HCT116 (cell line): Measurements from ENCODE around the gene NET1. TPM values are rescaled to one million over a fixed set of nuclear protein-coding genes. Genes with fewer than 3 reads are reported as not detected.

Experiments
- ATAC-seq: fragments of 200-7000 bp; cut with Tn5 transposase; 2 replicates; pipeline ENCODE4 v1.9.1; 2020; ENCODE audit warnings: mild to moderate bottlenecking, moderate library complexity
- BruUV-seq: library from RNA; stranded (reverse); fragments of 400-500 nt; replicated peaks from 2 replicates; lab custom pipeline; 2021; lab: Mats Ljungman, UMichigan
- CTCF ChIA-PET: fragments of 300-600 bp; sonication (Branson Sonifier 250); formaldehyde crosslinking; loops from one replicate; lab custom pipeline; 2021; ENCODE audit warnings: antibody characterized with exemption; lab: Charles Lee
- POLR2A ChIA-PET: fragments of 300-600, 350-600 bp; sonication (Branson Sonifier 250); formaldehyde crosslinking; loops from one replicate; lab custom pipeline; 2021; ENCODE audit warnings: antibody characterized with exemption; lab: Charles Lee
- RAD21 ChIA-PET, 2 experiments: fragments of 300-600 bp; sonication (Branson Sonifier 250); formaldehyde crosslinking; loops; one replicate each; lab custom pipeline; 2023; ENCODE audit warnings: low total read pairs in 2 of 2; ENCODE audit not compliant: uncharacterized antibody in 2 of 2, unreplicated experiment in 2 of 2, low non-redundant PET in 1 of 2; lab: Charles Lee
- DNase-seq: peaks from one replicate; pipeline ENCODE4 v3.0.0-alpha.2; 2010; ENCODE audit warnings: low read depth, low spot score
- H2AFZ ChIP-seq: fragments of 200-600 bp; shearing (Covaris generic), sonication (generic); 2 replicates; pipeline ENCODE4 v1.6.1; 2017; ENCODE audit warnings: low read depth, mixed run types, mixed read lengths, antibody characterized with exemption, low read length; ENCODE audit not compliant: poor library complexity, severe bottlenecking
- H3K27ac ChIP-seq: 2 replicates; pipeline ENCODE4 v1.5.1; 2012; ENCODE audit warnings: low read depth, low read length
- H3K27me3 ChIP-seq: fragments of 200-600 bp; sonication (generic); 2 replicates; pipeline ENCODE4 v1.6.1; 2016; ENCODE audit warnings: mixed run types, low read length, mixed read lengths; ENCODE audit not compliant: insufficient read depth
- H3K36me3 ChIP-seq, 2 experiments: fragments of 200-500 bp in 1 of 2; fragments of 200-600 bp in 1 of 2; sonication (Bioruptor generic) in 1 of 2; sonication (generic) in 1 of 2; 2 replicates each; pipeline versions ENCODE4 v1.5.1 to v1.6.1; 2014 to 2016; ENCODE audit warnings: low read length in 2 of 2, inconsistent platforms in 1 of 2, mixed read lengths in 1 of 2, mixed run types in 1 of 2; ENCODE audit not compliant: insufficient read depth in 2 of 2, control insufficient read depth in 1 of 2
- H3K4me1 ChIP-seq, 2 experiments: fragments of 200-600 bp in 1 of 2; sonication (generic) in 1 of 2; 2 replicates each; pipeline versions ENCODE4 v1.5.1 to v1.6.1; 2012 to 2017; ENCODE audit warnings: low read length in 2 of 2, inconsistent platforms in 1 of 2, mild to moderate bottlenecking in 1 of 2, mixed read lengths in 1 of 2, mixed run types in 1 of 2, moderate library complexity in 1 of 2; ENCODE audit not compliant: insufficient read depth in 2 of 2, control insufficient read depth in 1 of 2
- H3K4me2 ChIP-seq: fragments of 200-600 bp; sonication (generic); 2 replicates; pipeline ENCODE4 v1.6.1; 2017; ENCODE audit warnings: mixed run types, low read length, mixed read lengths
- H3K4me3 ChIP-seq, 2 experiments: fragments of 200-600 bp in 1 of 2; sonication (generic) in 1 of 2; replicated peaks in 1 of 2; 2 replicates each; pipeline ENCODE4 v1.5.1; 2011 to 2016; ENCODE audit warnings: low read length in 2 of 2, control low read depth in 1 of 2, low read depth in 1 of 2, mild to moderate bottlenecking in 1 of 2, mixed read lengths in 1 of 2, mixed run types in 1 of 2
- H3K79me2 ChIP-seq: fragments of 200-600 bp; sonication (generic); 2 replicates; pipeline ENCODE4 v1.6.1; 2017; ENCODE audit warnings: mild to moderate bottlenecking, mixed run types, low read length, moderate library complexity, mixed read lengths; ENCODE audit not compliant: insufficient read depth
- H3K9ac ChIP-seq: fragments of 200-600 bp; sonication (generic); 2 replicates; pipeline ENCODE4 v1.6.1; 2016; ENCODE audit warnings: low read length, mixed read lengths
- H3K9me2 ChIP-seq: fragments of 200-600 bp; sonication (generic), shearing (Covaris generic); 2 replicates; pipeline ENCODE4 v1.6.1; 2017; ENCODE audit warnings: mixed run types, mild to moderate bottlenecking, moderate library complexity; ENCODE audit not compliant: insufficient read depth
- H3K9me3 ChIP-seq, 2 experiments: fragments of 200-500 bp in 1 of 2; fragments of 200-600 bp in 1 of 2; sonication (Bioruptor generic) in 1 of 2; sonication (generic) in 1 of 2; 2 replicates each; pipeline ENCODE4 v1.6.1; 2014 to 2017; ENCODE audit warnings: low read length in 2 of 2, mixed read lengths in 2 of 2, inconsistent platforms in 1 of 2, low read depth in 1 of 2, mild to moderate bottlenecking in 1 of 2, mixed run types in 1 of 2, moderate library complexity in 1 of 2; ENCODE audit not compliant: control insufficient read depth in 1 of 2, insufficient read depth in 1 of 2
- H4K20me1 ChIP-seq: fragments of 200-600 bp; sonication (generic), shearing (Covaris generic); 2 replicates; pipeline ENCODE4 v1.6.1; 2017; ENCODE audit warnings: mixed run types, mild to moderate bottlenecking, moderate library complexity; ENCODE audit not compliant: insufficient read depth
- ATF3 ChIP-seq: IDR thresholded peaks from 2 replicates; pipeline ENCODE4 v1.6.1; 2012
- EGR1 ChIP-seq: IDR thresholded peaks from 2 replicates; pipeline ENCODE4 v1.6.1; 2012; ENCODE audit warnings: low read depth
- EZH2phosphoT487 ChIP-seq: fragments of 200-600 bp; IDR thresholded peaks from 2 replicates; pipeline ENCODE4 v1.6.1; 2018; ENCODE audit warnings: antibody characterized with exemption, borderline replicate concordance
- JUND ChIP-seq: IDR thresholded peaks from 2 replicates; pipeline ENCODE4 v1.6.1; 2012
- POLR2AphosphoS5 ChIP-seq: IDR thresholded peaks from 2 replicates; pipeline ENCODE4 v1.6.1; 2011; ENCODE audit warnings: mild to moderate bottlenecking, low read depth, low read length, moderate library complexity
- RAD21 ChIP-seq: IDR thresholded peaks from 2 replicates; pipeline ENCODE4 v1.6.1; 2012; ENCODE audit warnings: low read depth, mild to moderate bottlenecking
- REST ChIP-seq: IDR thresholded peaks from 2 replicates; pipeline ENCODE4 v1.6.1; 2012; ENCODE audit warnings: low read depth
- SP1 ChIP-seq: IDR thresholded peaks from 2 replicates; pipeline ENCODE4 v1.6.1; 2012; ENCODE audit warnings: low read depth
- SRF ChIP-seq: IDR thresholded peaks from 2 replicates; pipeline ENCODE4 v1.6.1; 2012; ENCODE audit warnings: low read depth
- YY1 ChIP-seq: IDR thresholded peaks from 2 replicates; pipeline ENCODE4 v1.6.1; 2011; ENCODE audit warnings: low read length, low read depth, moderate library complexity, mild to moderate bottlenecking; ENCODE audit not compliant: insufficient replicate concordance; ENCODE audit errors: extremely low read depth
- ZBTB33 ChIP-seq: IDR thresholded peaks from 2 replicates; pipeline ENCODE4 v1.6.1; 2011; ENCODE audit warnings: mild to moderate bottlenecking, low read length, moderate library complexity; ENCODE audit not compliant: insufficient replicate concordance; ENCODE audit errors: extremely low read depth
- ZFX ChIP-seq: fragments of 450-650 bp; IDR thresholded peaks from 2 replicates; pipeline ENCODE4 v1.6.1; 2017
- ZNF274 ChIP-seq: fragments of 200-500 bp; sonication (Bioruptor generic); IDR thresholded peaks from 2 replicates; pipeline ENCODE4 v1.6.1; 2014; ENCODE audit warnings: mild to moderate bottlenecking, low read depth, low read length, inconsistent platforms
- intact Hi-C: fragments of 100-400 bp; cut with micrococcal nuclease; formaldehyde crosslinking; loops from 2 replicates; pipeline ENCODE4 v1.10.0; 2022
- total RNA-seq: library from RNA; stranded (reverse); gene quantifications from one replicate; pipeline ENCODE4 v1.2.1, GENCODE V29; 2021; ENCODE audit not compliant: unreplicated experiment

Gene NET1
- total RNA-seq, 1 experiment from 2014 or later, result 51.2 TPM

GRCh38 chr10:5442990-5443370 lies 30.6 kb downstream of the NET1 start:
- Histone ChIP-seq H3K79me2 (peaks cover 66% of the 10 kb centered on the region), H4K20me1 (no peaks in the 10 kb centered on the region; the same call in 1 of the 2 replicates), H3K27ac (no peak overlapping the region), H3K4me3 (no peak overlapping the region)
- TF ChIP-seq JUND (no peak), REST (no peak)
- TF ChIP-seq, all 23 proteins: peak for 0
- H3K36me3 ChIP-seq, result no peaks in the 10 kb centered on the region
- ChIA-PET RAD21 (interaction anchor here (1.2 to 1.9 kb wide), 2 partner anchors 180 kb away, joined by 5 to 8 read pairs; no protein-coding TSS in a partner anchor), POLR2A (interaction anchor here (1.0 kb wide), 1 partner anchor 105 kb away, joined by 3 read pairs; no protein-coding TSS in a partner anchor), CTCF (interaction anchor here (1.2 to 6.7 kb wide), 5 partner anchors 8 to 187 kb away, joined by 3 to 59 read pairs (median 4); no protein-coding TSS in a partner anchor)
- H2AFZ ChIP-seq, result no peak overlapping the region
- H3K9me2 ChIP-seq, result no peaks in the 10 kb centered on the region
- DNase-seq (no peak), ATAC-seq (no peak)
- H3K27me3 ChIP-seq, result no peaks in the 10 kb centered on the region
- H3K4me1 ChIP-seq, result peaks cover 10 to 26% of the 10 kb centered on the region in 2 experiments
- intact Hi-C loops, result loop anchor here (1.0 to 5.0 kb wide), 2 partner anchors 180 to 429 kb away; no protein-coding TSS in a partner anchor
- H3K9me3 ChIP-seq, result no peaks in the 10 kb centered on the region
- H3K9ac ChIP-seq, result no peak overlapping the region
- no TSS peak for BruUV-seq
- H3K4me2 ChIP-seq, result no peak overlapping the region

GRCh38 chr10:5443429-5443828 lies 31.1 kb downstream of the NET1 start:
- H3K9ac ChIP-seq, result no peak overlapping the region
- peaks cover 66% of the 10 kb centered on the region for H3K79me2 ChIP-seq
- RAD21 ChIA-PET, result interaction anchor here (1.2 to 1.9 kb wide), 2 partner anchors 180 kb away, joined by 5 to 8 read pairs; no protein-coding TSS in a partner anchor
- H3K9me2 ChIP-seq, result no peaks in the 10 kb centered on the region
- CTCF ChIA-PET, result interaction anchor here (1.2 to 6.7 kb wide), 4 partner anchors 8 to 182 kb away, joined by 3 to 59 read pairs (median 4); no protein-coding TSS in a partner anchor
- no peak overlapping the region for H3K27ac ChIP-seq
- POLR2A ChIA-PET, result interaction anchor here (1.0 kb wide), 1 partner anchor 105 kb away, joined by 3 read pairs; no protein-coding TSS in a partner anchor
- no TSS peak for BruUV-seq
- H3K36me3 ChIP-seq, result no peaks in the 10 kb centered on the region
- H3K4me2 ChIP-seq, result no peak overlapping the region
- H3K9me3 ChIP-seq, result no peaks in the 10 kb centered on the region
- H3K4me1 ChIP-seq, result peaks cover 10 to 26% of the 10 kb centered on the region in 2 experiments
- no peak overlapping the region for H3K4me3 ChIP-seq
- H4K20me1 ChIP-seq, result no peaks in the 10 kb centered on the region; the same call in 1 of the 2 replicates
- no peak overlapping the region for H2AFZ ChIP-seq
- no peaks in the 10 kb centered on the region for H3K27me3 ChIP-seq
- intact Hi-C loops, result loop anchor here (5.0 kb wide), 1 partner anchor 429 kb away; no protein-coding TSS in a partner anchor
- ATAC-seq (no peak), DNase-seq (no peak)
- no peak for TF ChIP-seq ATF3
- no peak for TF ChIP-seq SRF
- no peak for TF ChIP-seq POLR2AphosphoS5
- TF ChIP-seq RAD21, result no peak
- TF ChIP-seq YY1, result no peak
- TF ChIP-seq ZNF274, result no peak
- TF ChIP-seq EZH2phosphoT487, result no peak
- no peak for TF ChIP-seq JUND
- no peak for TF ChIP-seq EGR1
- no peak for TF ChIP-seq SP1
- TF ChIP-seq ZBTB33, result no peak
- no peak for TF ChIP-seq ZFX
